ENCODE measurements around the gene TRRAP.

GRCh38 chr7:98862716-98863420 lies 15.5 kb upstream of the TRRAP start:
- TF ChIP-seq POLR2A (IDR thresholded peaks at IDR 0.05; ENCODE audit: low read length) = no peak
- no peak for TF ChIP-seq GATA1 (IDR thresholded peaks at IDR 0.05; ENCODE audit: low read depth, low read length)

Data from erythroblast (primary cell).